ENCODE data around the gene MACC1. TPM values are rescaled to one million over a fixed set of nuclear protein-coding genes. Genes with fewer than 3 reads are reported as not detected.

MACC1 gene
- total and polyA plus RNA-seq, 9 of the 15 experiments (the other 6 are each of a cell fraction or from before 2014, with no cell fraction given): 5.9 to 30.2 (median 10.4) TPM

DNA sequence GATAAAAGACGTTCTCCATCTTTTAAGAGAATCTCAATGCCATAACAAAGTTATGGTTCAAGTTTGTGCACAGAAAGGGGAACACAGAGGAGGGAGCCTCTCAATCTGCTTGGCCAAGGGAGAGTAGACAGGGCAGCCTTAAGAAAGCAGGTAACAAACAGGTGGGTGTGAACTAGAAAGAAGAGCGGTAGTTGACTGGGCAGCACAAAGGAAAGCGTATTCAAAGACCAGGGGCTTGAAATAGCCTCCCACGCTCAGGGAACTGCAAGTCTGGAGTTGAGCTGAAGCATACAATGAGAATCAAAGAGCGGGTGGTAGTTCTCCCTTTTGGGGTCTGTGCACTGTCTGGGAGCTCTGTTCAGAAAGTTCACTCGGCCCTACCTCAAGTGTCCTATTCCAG, 18.9 kb upstream of the MACC1 start:
- POLR2A ChIA-PET: no interaction called here
- Histone ChIP-seq H3K4me1 (replicated peaks in 1 of 2; ENCODE audit: control insufficient read depth in 2 of 2, insufficient read depth in 2 of 2, low read length in 2 of 2) (peaks cover 0 to 18% of the 10 kb centered on the region in 2 experiments; a peak in 3 of 5 replicates), H3K9ac (ENCODE audit: insufficient read depth in 1 of 2, low read depth in 2 of 2, low read length in 2 of 2) (no peak overlapping the region), H3K4me3 (no peak overlapping the region), H3K4me2 (ENCODE audit: insufficient read depth, low read length) (no peak overlapping the region), H3K36me3 (ENCODE audit: control insufficient read depth, insufficient read depth, low read length) (no peaks in the 10 kb centered on the region), H2AFZ (ENCODE audit: low read depth, low read length) (no peak overlapping the region), H4K20me1 (replicated peaks; ENCODE audit: control insufficient read depth, insufficient read depth, low read length) (no peaks in the 10 kb centered on the region), H3K9me1 (ENCODE audit: control insufficient read depth, insufficient read depth, low read length) (no peaks in the 10 kb centered on the region), H3K9me3 (replicated peaks; ENCODE audit: control insufficient read depth, insufficient read depth, low read depth, low read length) (no peaks in the 10 kb centered on the region), H3K27me3 (ENCODE audit: control insufficient read depth in 2 of 2, insufficient read depth in 2 of 2, low read length in 2 of 2) (no peaks in the 10 kb centered on the region), H3K27ac (ENCODE audit: extremely low read depth, low read depth, low read length) (no peak overlapping the region), H3K79me2 (ENCODE audit: control insufficient read depth, insufficient read depth, low read length) (no peaks in the 10 kb centered on the region)
- DNase-seq (ENCODE audit: extremely low read depth in 1 of 4, low spot score in 3 of 4): no peak
- ATAC-seq: no peak
- CTCF ChIA-PET (ENCODE audit: low intra/inter-chr PET ratio): no interaction called here
- BruUV-seq (replicated peaks): no TSS peak
- TF ChIP-seq SOX6 (IDR thresholded peaks at IDR 0.05): no peak
- in situ Hi-C loops (cut with MboI): no loop called here
- WGBS (ENCODE audit: insufficient coverage, low coverage, missing lambda C conversion rate): 73% methylated on average over 6 of the region's 6 CpGs
- intact Hi-C loops (cut with micrococcal nuclease): no loop called here
- FAIRE-seq: no peak

DNA sequence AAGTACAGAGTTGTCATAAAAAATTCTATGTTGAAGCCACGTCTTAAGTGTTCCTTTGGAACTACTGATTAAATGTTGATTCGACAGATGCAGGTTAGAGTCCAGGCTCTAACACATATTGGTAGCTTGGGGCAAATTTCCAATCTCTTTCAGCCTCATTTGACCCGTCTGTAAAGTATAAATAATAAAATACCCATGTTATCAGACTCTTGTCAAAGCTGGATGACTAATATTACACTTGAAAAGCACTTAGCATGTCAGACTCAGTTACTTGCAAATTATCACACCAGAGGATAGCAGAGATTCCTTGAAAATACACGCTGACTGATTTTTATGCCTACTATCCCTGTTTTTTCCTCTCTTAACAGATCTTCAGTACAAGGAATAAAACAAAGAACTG, 18.1 kb upstream of the MACC1 start:
- Histone ChIP-seq H3K9ac (ENCODE audit: insufficient read depth in 1 of 2, low read depth in 2 of 2, low read length in 2 of 2) (no peak overlapping the region), H3K27me3 (ENCODE audit: control insufficient read depth in 2 of 2, insufficient read depth in 2 of 2, low read length in 2 of 2) (no peaks in the 10 kb centered on the region), H3K4me3 (no peak overlapping the region), H3K36me3 (ENCODE audit: control insufficient read depth, insufficient read depth, low read length) (no peaks in the 10 kb centered on the region), H4K20me1 (replicated peaks; ENCODE audit: control insufficient read depth, insufficient read depth, low read length) (no peaks in the 10 kb centered on the region), H3K4me1 (replicated peaks in 1 of 2; ENCODE audit: control insufficient read depth in 2 of 2, insufficient read depth in 2 of 2, low read length in 2 of 2) (peaks cover 0 to 15% of the 10 kb centered on the region in 2 experiments; a peak in 3 of 5 replicates), H2AFZ (ENCODE audit: low read depth, low read length) (no peak overlapping the region; the same call in 1 of the 2 replicates), H3K4me2 (ENCODE audit: insufficient read depth, low read length) (no peak overlapping the region), H3K9me3 (replicated peaks; ENCODE audit: control insufficient read depth, insufficient read depth, low read depth, low read length) (no peaks in the 10 kb centered on the region), H3K27ac (ENCODE audit: extremely low read depth, low read depth, low read length) (no peak overlapping the region), H3K79me2 (ENCODE audit: control insufficient read depth, insufficient read depth, low read length) (no peaks in the 10 kb centered on the region), H3K9me1 (ENCODE audit: control insufficient read depth, insufficient read depth, low read length) (no peaks in the 10 kb centered on the region)
- in situ Hi-C loops (cut with MboI) (no loop called here), intact Hi-C loops (cut with micrococcal nuclease) (no loop called here)
- no peak for TF ChIP-seq TCF7L2 (IDR thresholded peaks at IDR 0.05; ENCODE audit: low read depth, low read length)
- no peak for TF ChIP-seq ZNF583 (CRISPR knock-in tag; IDR thresholded peaks at IDR 0.05)
- TF ChIP-seq ZKSCAN3 (CRISPR knock-in tag; IDR thresholded peaks at IDR 0.05): no peak
- TF ChIP-seq ILF3 (IDR thresholded peaks at IDR 0.05; ENCODE audit: borderline replicate concordance): no peak
- TF ChIP-seq MTF1 (CRISPR knock-in tag; IDR thresholded peaks at IDR 0.05; ENCODE audit: borderline replicate concordance): no peak
- no peak for TF ChIP-seq ZNF780A (CRISPR knock-in tag; IDR thresholded peaks at IDR 0.05)
- TF ChIP-seq KLF1 (tag; IDR thresholded peaks at IDR 0.05): no peak
- ATAC-seq (no peak), FAIRE-seq (no peak), DNase-seq (ENCODE audit: extremely low read depth in 1 of 4, low spot score in 3 of 4) (no peak)
- BruUV-seq (replicated peaks): no TSS peak
- 44% methylated on average over 4 of the region's 4 CpGs for WGBS (ENCODE audit: insufficient coverage, low coverage, missing lambda C conversion rate)
- POLR2A ChIA-PET: interaction anchor here (2.1 kb wide), 1 partner anchor 14 kb away, joined by 6 read pairs; no protein-coding TSS in a partner anchor
- CTCF ChIA-PET (ENCODE audit: low intra/inter-chr PET ratio): no interaction called here
